K562 (cell line): ENCODE data around the gene UBASH3A. TPM values are rescaled to one million over a fixed set of nuclear protein-coding genes. Genes with fewer than 3 reads are reported as not detected.

Experiments
- ATAC-seq: fragments of 200-7000 bp; cut with Tn5 transposase; 3 replicates; pipeline ENCODE4 v1.9.1; 2020; ENCODE audit warnings: moderate library complexity
- Bru-seq: library from RNA; stranded (reverse); fragments of 400-500 nt; gene quantifications from one replicate; lab custom pipeline; 2021; lab: Mats Ljungman, UMichigan
- BruChase-seq, 2 experiments: library from RNA; stranded (reverse); fragments of 400-500 nt; gene quantifications; one replicate each; lab custom pipeline; 2021; lab: Mats Ljungman, UMichigan
- BruUV-seq: library from RNA; stranded (reverse); fragments of 400-500 nt; replicated peaks from 2 replicates; lab custom pipeline; 2021; lab: Mats Ljungman, UMichigan
- CTCF ChIA-PET: fragments of 300-600 bp; formaldehyde crosslinking; extraction: SDS; loops from one replicate; lab custom pipeline; 2021; ENCODE audit warnings: low intra/inter-chr PET ratio; lab: Yijun Ruan, JAX
- POLR2A ChIA-PET: fragments of 300-600, 350-650 bp; sonication (Branson Sonifier 250); formaldehyde crosslinking; extraction: SDS; loops from one replicate; lab custom pipeline; 2021; ENCODE audit warnings: antibody characterized with exemption, inconsistent platforms; lab: Yijun Ruan, JAX
- DNase-seq, 4 experiments: peaks; one replicate each; pipeline versions ENCODE4 v3.0.0 to v3.0.0-alpha.2; 2011 to 2018; ENCODE audit warnings: low spot score in 3 of 4, mixed read lengths in 3 of 4; ENCODE audit errors: extremely low read depth in 1 of 4
- FAIRE-seq: peaks from 2 replicates; lab custom pipeline; 2011; peaks lifted over from hg19 to GRCh38; lab: Jason Lieb, UNC
- H2AFZ ChIP-seq: 2 replicates; pipeline ENCODE4 v1.6.0; 2011; ENCODE audit warnings: low read depth, low read length, control low read depth, inconsistent platforms
- H3K27ac ChIP-seq: fragments of 200-600 bp; 3 replicates; pipeline ENCODE4 v1.8.0; 2011; ENCODE audit warnings: low read depth, mild to moderate bottlenecking, control low read depth, inconsistent platforms, low read length, moderate library complexity, mixed read lengths; ENCODE audit errors: extremely low read depth
- H3K27me3 ChIP-seq, 2 experiments: fragments of 300-600 bp in 1 of 2; 2 replicates in 1 of 2; 3 replicates in 1 of 2; pipeline versions ENCODE4 v1.6.0 to v1.8.0; 2011; ENCODE audit warnings: inconsistent platforms in 2 of 2, low read length in 2 of 2, mild to moderate bottlenecking in 1 of 2, mixed read lengths in 1 of 2, moderate library complexity in 1 of 2; ENCODE audit not compliant: control insufficient read depth in 2 of 2, insufficient read depth in 2 of 2
- H3K36me3 ChIP-seq: fragments of 300-600 bp; 3 replicates; pipeline ENCODE4 v1.8.0; 2011; ENCODE audit warnings: mild to moderate bottlenecking, low read length, inconsistent platforms; ENCODE audit not compliant: control insufficient read depth, insufficient read depth
- H3K4me1 ChIP-seq, 2 experiments: fragments of 200-600 bp in 1 of 2; replicated peaks in 1 of 2; 2 replicates in 1 of 2; 3 replicates in 1 of 2; pipeline versions ENCODE4 v1.5.1 to v1.8.0; 2011; ENCODE audit warnings: inconsistent platforms in 2 of 2, low read length in 2 of 2, mild to moderate bottlenecking in 1 of 2, mixed read lengths in 1 of 2, moderate library complexity in 1 of 2; ENCODE audit not compliant: control insufficient read depth in 2 of 2, insufficient read depth in 2 of 2
- H3K4me2 ChIP-seq: 2 replicates; pipeline ENCODE4 v1.6.1; 2011; ENCODE audit warnings: low read length, control low read depth, inconsistent platforms, mixed read lengths; ENCODE audit not compliant: insufficient read depth
- H3K4me3 ChIP-seq: fragments of 200-600 bp; sonication (generic), shearing (Covaris generic); 2 replicates; pipeline ENCODE4 v1.5.1; 2016; ENCODE audit warnings: control low read depth, inconsistent platforms
- H3K79me2 ChIP-seq: fragments of 200-600 bp; 3 replicates; pipeline ENCODE4 v1.8.0; 2011; ENCODE audit warnings: low read length, inconsistent platforms; ENCODE audit not compliant: control insufficient read depth, insufficient read depth
- H3K9ac ChIP-seq, 2 experiments: 2 replicates each; pipeline versions ENCODE4 v1.6.0 to v1.6.1; 2011; ENCODE audit warnings: low read depth in 2 of 2, low read length in 2 of 2, control low read depth in 1 of 2, inconsistent platforms in 1 of 2, mild to moderate bottlenecking in 1 of 2, mixed read lengths in 1 of 2; ENCODE audit not compliant: insufficient read depth in 1 of 2
- H3K9me1 ChIP-seq: one replicate; pipeline ENCODE4 v1.6.0; 2011; ENCODE audit warnings: inconsistent platforms, mild to moderate bottlenecking, low read length, moderate library complexity; ENCODE audit not compliant: control insufficient read depth, insufficient read depth
- H3K9me3 ChIP-seq: replicated peaks from 2 replicates; pipeline ENCODE4 v1.5.1; 2011; ENCODE audit warnings: low read depth, low read length, inconsistent platforms; ENCODE audit not compliant: control insufficient read depth, insufficient read depth
- H4K20me1 ChIP-seq: replicated peaks from 2 replicates; pipeline ENCODE4 v1.6.1; 2011; ENCODE audit warnings: low read length, inconsistent platforms, mixed read lengths; ENCODE audit not compliant: control insufficient read depth, insufficient read depth
- BACH1 ChIP-seq: fragments of 200-800 bp; sonication (Bioruptor generic); IDR thresholded peaks from 2 replicates; pipeline ENCODE4 v1.6.1; 2016; ENCODE audit warnings: missing genetic modification characterization, missing compliant biosample characterization
- CTBP1 ChIP-seq: fragments of 450-650 bp; IDR thresholded peaks from 2 replicates; pipeline ENCODE4 v1.6.1; 2016; ENCODE audit warnings: borderline replicate concordance
- GATAD2B ChIP-seq: fragments of 450-650 bp; IDR thresholded peaks from 2 replicates; pipeline ENCODE4 v1.6.1; 2017; ENCODE audit warnings: mild to moderate bottlenecking, borderline replicate concordance
- GTF2B ChIP-seq: IDR thresholded peaks from 2 replicates; pipeline ENCODE4 v1.6.1; 2011; ENCODE audit not compliant: insufficient read length; ENCODE audit errors: extremely low read depth
- MBD2 ChIP-seq: sonication (generic); IDR thresholded peaks from 2 replicates; pipeline ENCODE4 v1.6.1; 2016; ENCODE audit warnings: low read depth, borderline replicate concordance
- NR2C1 ChIP-seq, 2 experiments: fragments of 450-650 bp; IDR thresholded peaks; 2 replicates each; pipeline ENCODE4 v1.6.1; 2017; ENCODE audit warnings: mild to moderate bottlenecking in 2 of 2, antibody characterized with exemption in 1 of 2, inconsistent platforms in 1 of 2, missing compliant biosample characterization in 1 of 2, missing genetic modification characterization in 1 of 2
- THRAP3 ChIP-seq: fragments of 450-650 bp; IDR thresholded peaks from 2 replicates; pipeline ENCODE4 v1.6.1; 2016; ENCODE audit warnings: mild to moderate bottlenecking, inconsistent platforms, borderline replicate concordance
- ZNF224 ChIP-seq: sonication (generic); formaldehyde crosslinking; IDR thresholded peaks from 2 replicates; pipeline ENCODE4 v1.8.0; 2022; ENCODE audit warnings: mild to moderate bottlenecking, missing genetic modification reagents
- ZNF507 ChIP-seq: conservative IDR thresholded peaks from 2 replicates; pipeline ENCODE4 v1.6.1; 2017; ENCODE audit warnings: missing genetic modification characterization, missing compliant biosample characterization
- WGBS: fragments of 100-300 bp; shearing (Covaris generic); methylation state at CpG from one replicate; pipeline ENCODE4 v1.1.6; 2016; ENCODE audit warnings: low coverage, mixed read lengths; ENCODE audit not compliant: insufficient coverage; ENCODE audit errors: missing lambda C conversion rate; 5-methylcytosine and 5-hydroxymethylcytosine counted together
- in situ Hi-C: fragments of 300-500 bp; cut with MboI; formaldehyde crosslinking; loops from 4 replicates; pipeline ENCODE4 v1.15.0; 2018; ENCODE audit warnings: inconsistent platforms, mixed read lengths
- intact Hi-C: fragments of 100-400 bp; cut with micrococcal nuclease; formaldehyde crosslinking; loops from 2 replicates; pipeline ENCODE4 v1.14.2; 2022
- long read RNA-seq, 3 experiments: library from polyadenylated mRNA in 2 of 3; library from RNA in 1 of 3; unstranded in 2 of 3; stranded (forward) in 1 of 3; transcript quantifications; one replicate each; pipeline ENCODE4 v2.0.0, GENCODE V29; 2019 to 2022
- polyA minus RNA-seq, 3 experiments: library from RNA; depleted of rRNA, polyadenylated mRNA; stranded (reverse); fragments of >200 nt; gene quantifications; 2 replicates each; pipeline ENCODE4 v1.2.3, GENCODE V29; 2011
- polyA plus RNA-seq, 8 experiments: library from polyadenylated mRNA; depleted of rRNA in 4 of 8; stranded (reverse) in 5 of 8; unstranded in 3 of 8; fragments of >200 nt; fragmentation: Nextera tagmentation in 2 of 8; fragmentation: Illumina TruSeq in 1 of 8; extraction: Ambion mirVana in 2 of 8; extraction: Trizol in 1 of 8; gene quantifications; 2 replicates each; pipeline versions ENCODE4 v1.2.1 to v1.2.3, GENCODE V29; 2011 to 2014; ENCODE audit warnings: inconsistent platforms in 1 of 8, missing spikeins in 1 of 8
- total RNA-seq, 7 experiments: library from RNA; depleted of rRNA in 6 of 7; stranded (reverse); fragments of >200 nt in 6 of 7; fragmentation: Illumina TruSeq in 2 of 7; extraction: Trizol in 2 of 7; gene quantifications; 2 replicates each; pipeline versions ENCODE4 v1.2.1 to v1.2.3, GENCODE V29; 2011 to 2021; ENCODE audit warnings: low replicate concordance in 1 of 7
- TF ChIP-seq, protein P1 (sequence below), 2 experiments: IDR thresholded peaks; 2 replicates each; pipeline ENCODE4 v1.6.1; 2011; ENCODE audit warnings: borderline replicate concordance in 1 of 2, control low read depth in 1 of 2, low read depth in 1 of 2, low read length in 1 of 2, mild to moderate bottlenecking in 1 of 2, mixed read lengths in 1 of 2, moderate library complexity in 1 of 2; ENCODE audit not compliant: insufficient read depth in 1 of 2, insufficient read length in 1 of 2, poor library complexity in 1 of 2, severe bottlenecking in 1 of 2; ENCODE audit errors: extremely low read depth in 1 of 2
- TF ChIP-seq, protein P2 (sequence below), 2 experiments: fragments of 450-650 bp; conservative IDR thresholded peaks; 2 replicates each; pipeline ENCODE4 v1.6.1; 2017; ENCODE audit warnings: mild to moderate bottlenecking in 2 of 2, moderate library complexity in 2 of 2

Gene UBASH3A
- 1.1 and 3.3 TPM in 2 replicates for total RNA-seq (2011; cell fraction: chromatin; rRNA removed; ENCODE audit: low replicate concordance)
- total RNA-seq (2011; cell fraction: nucleolus; rRNA removed) = 3.2 and 3.8 TPM in 2 replicates
- 1.0 and 2.0 TPM in 2 replicates for total RNA-seq (2011; cell fraction: nucleoplasm; rRNA removed)
- 1.4 and 2.9 TPM in 2 replicates for total RNA-seq (2014; rRNA removed)
- total RNA-seq (2014; rRNA removed; fragmentation: Illumina TruSeq; extraction: Trizol) = 0.35 and 0.47 TPM in 2 replicates
- 0.90 and 1.1 TPM in 2 replicates for total RNA-seq (2015; rRNA removed; fragmentation: Illumina TruSeq; extraction: Trizol)
- 1.5 and 1.8 TPM in 2 replicates for total RNA-seq (2021)
- polyA plus RNA-seq (2011; rRNA removed) = 1.4 and 4.4 TPM in 2 replicates
- 2.1 and 4.7 TPM in 2 replicates for polyA plus RNA-seq (2011; cell fraction: cytosol; rRNA removed)
- 24.2 and 29.1 TPM in 2 replicates for polyA plus RNA-seq (2011; cell fraction: nucleus; rRNA removed)
- polyA plus RNA-seq (2012) = 1.1 and 1.5 TPM in 2 replicates
- 1.1 and 1.4 TPM in 2 replicates for polyA plus RNA-seq (2014; fragmentation: Illumina TruSeq; extraction: Trizol)
- polyA plus RNA-seq (2014; fragmentation: Nextera tagmentation; extraction: Ambion mirVana) = under 1 TPM; 0.23 to 0.25 TPM
- 1.0 and 1.4 TPM in 2 replicates for polyA plus RNA-seq (2014; rRNA removed)
- polyA minus RNA-seq (2011; rRNA and poly(A)+ RNA removed) = 1.4 and 2.2 TPM in 2 replicates
- 1.3 and 3.1 TPM in 2 replicates for polyA minus RNA-seq (2011; cell fraction: cytosol; rRNA and poly(A)+ RNA removed)
- polyA minus RNA-seq (2011; cell fraction: nucleus; rRNA and poly(A)+ RNA removed) = 7.9 and 15.2 TPM in 2 replicates
- Bru-seq, nascent RNA = percentile 40 among the genes with signal in this experiment
- BruChase-seq, experiment 1, labeled RNA remaining after a 2-hour chase = percentile 28 among the genes with signal in this experiment
- BruChase-seq, experiment 2, labeled RNA remaining after a 6-hour chase = percentile 28 among the genes with signal in this experiment
- long read RNA-seq, experiment 1, partial matches to known transcripts = 1 of 5 reads
- long read RNA-seq, experiment 1, other reads (novel, unspliced or antisense) = 3 of 5 reads
- long read RNA-seq, experiment 2, partial matches to known transcripts = 0 of 2 reads
- long read RNA-seq, experiment 2, other reads (novel, unspliced or antisense) = 1 of 2 reads
- long read RNA-seq, experiment 3, partial matches to known transcripts = 1 of 1 reads
- long read RNA-seq, experiment 3, other reads (novel, unspliced or antisense) = 0 of 1 reads

DNA sequence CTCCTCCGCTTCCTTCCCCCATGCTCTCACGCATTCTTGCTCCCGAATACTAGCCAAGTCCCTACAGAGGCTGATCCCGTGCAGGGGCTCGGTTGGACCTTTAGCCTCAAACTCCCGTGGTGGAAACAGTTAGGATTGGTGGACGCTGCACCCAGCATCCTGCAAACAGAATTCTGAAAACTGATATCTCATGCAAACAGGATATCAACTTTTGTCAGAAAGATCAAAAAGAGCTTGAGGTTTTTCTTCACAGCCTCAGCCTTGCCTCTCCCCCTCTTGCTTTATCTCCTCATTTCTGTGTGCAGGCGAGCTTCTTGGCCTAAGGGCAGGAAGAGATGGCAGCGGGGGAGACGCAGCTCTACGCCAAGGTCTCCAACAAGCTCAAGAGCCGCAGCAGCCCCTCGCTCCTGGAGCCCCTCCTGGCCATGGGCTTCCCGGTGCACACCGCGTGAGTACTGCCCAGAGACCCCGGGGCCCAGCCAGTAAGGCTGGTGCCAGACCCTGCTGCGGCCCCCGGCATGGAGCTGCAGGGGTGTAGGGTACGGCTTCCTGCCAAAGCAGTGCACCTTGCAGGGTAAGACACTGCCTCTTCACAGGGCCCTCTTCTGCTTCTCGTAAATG lies at the start of gene UBASH3A:
TSS of gene UBASH3A (plus strand) at position 292 of the 621 bp plus-strand sequence. CDS start at position 336, 44 bp downstream.
- H3K27me3 ChIP-seq = no peaks in the 10 kb centered on the region
- no TSS peak for BruUV-seq
- ATAC-seq = peak; percentile 90
- no peaks in the 10 kb centered on the region for H3K9me1 ChIP-seq
- no peaks in the 10 kb centered on the region for H3K9me3 ChIP-seq
- intact Hi-C loops (no loop called here), in situ Hi-C loops (no loop called here)
- peak within 1 kb of the TSS; percentile 67 for H2AFZ ChIP-seq
- ChIA-PET CTCF (interaction anchor here (0.7 kb wide), 1 partner anchor 25 kb away, joined by 4 read pairs; no protein-coding TSS in a partner anchor), POLR2A (interaction anchor here (0.5 to 2.4 kb wide), 11 partner anchors 11 to 327 kb away, joined by 3 to 13 read pairs (median 3); no protein-coding TSS in a partner anchor)
- peak within 1 kb of the TSS; percentile 2; the same call in 1 of the 2 replicates for H3K4me3 ChIP-seq
- H3K4me2 ChIP-seq = peak within 1 kb of the TSS; percentile 78
- H3K27ac ChIP-seq = peak within 1 kb of the TSS; percentile 67
- 7% methylated on average over 21 of the region's 21 CpGs for WGBS
- no peaks in the 10 kb centered on the region for H3K79me2 ChIP-seq
- DNase-seq = peak; percentile 60 to 89 (median 74)
- H3K36me3 ChIP-seq = no peaks in the 10 kb centered on the region
- peak within 1 kb of the TSS; percentile 50 to 86 for H3K9ac ChIP-seq
- H4K20me1 ChIP-seq = no peaks in the 10 kb centered on the region
- FAIRE-seq = peak; percentile 97
- peaks cover 35 to 37% of the 10 kb centered on the region in 2 experiments for H3K4me1 ChIP-seq
- TF ChIP-seq THRAP3 (no peak), BACH1 (no peak), CTBP1 (peak; percentile 55), MBD2 (peak; percentile 59; the same call in 1 of the 2 replicates), NR2C1 (IDR thresholded peaks at IDR 0.05) (no peak), NR2C1 (tag; IDR thresholded peaks at IDR 0.05) (no peak), ZNF507 (tag) (no peak), GTF2B (no peak), ZNF224 (no peak), GATAD2B (peak; percentile 62; the same call in 1 of the 2 replicates)
- TF ChIP-seq, protein P1, sequence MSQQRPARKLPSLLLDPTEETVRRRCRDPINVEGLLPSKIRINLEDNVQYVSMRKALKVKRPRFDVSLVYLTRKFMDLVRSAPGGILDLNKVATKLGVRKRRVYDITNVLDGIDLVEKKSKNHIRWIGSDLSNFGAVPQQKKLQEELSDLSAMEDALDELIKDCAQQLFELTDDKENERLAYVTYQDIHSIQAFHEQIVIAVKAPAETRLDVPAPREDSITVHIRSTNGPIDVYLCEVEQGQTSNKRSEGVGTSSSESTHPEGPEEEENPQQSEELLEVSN (IDR thresholded peaks at IDR 0.05; ENCODE audit: borderline replicate concordance in 1 of 2, extremely low read depth in 1 of 2, insufficient read depth in 1 of 2, insufficient read length in 1 of 2, low read depth in 1 of 2, low read length in 1 of 2, poor library complexity in 1 of 2, severe bottlenecking in 1 of 2) = no peak
- TF ChIP-seq, protein P2, sequence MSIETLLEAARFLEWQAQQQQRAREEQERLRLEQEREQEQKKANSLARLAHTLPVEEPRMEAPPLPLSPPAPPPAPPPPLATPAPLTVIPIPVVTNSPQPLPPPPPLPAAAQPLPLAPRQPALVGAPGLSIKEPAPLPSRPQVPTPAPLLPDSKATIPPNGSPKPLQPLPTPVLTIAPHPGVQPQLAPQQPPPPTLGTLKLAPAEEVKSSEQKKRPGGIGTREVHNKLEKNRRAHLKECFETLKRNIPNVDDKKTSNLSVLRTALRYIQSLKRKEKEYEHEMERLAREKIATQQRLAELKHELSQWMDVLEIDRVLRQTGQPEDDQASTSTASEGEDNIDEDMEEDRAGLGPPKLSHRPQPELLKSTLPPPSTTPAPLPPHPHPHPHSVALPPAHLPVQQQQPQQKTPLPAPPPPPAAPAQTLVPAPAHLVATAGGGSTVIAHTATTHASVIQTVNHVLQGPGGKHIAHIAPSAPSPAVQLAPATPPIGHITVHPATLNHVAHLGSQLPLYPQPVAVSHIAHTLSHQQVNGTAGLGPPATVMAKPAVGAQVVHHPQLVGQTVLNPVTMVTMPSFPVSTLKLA (conservative IDR thresholded peaks at IDR 0.05) = peak in 1 of 2 experiments; percentile 56; a peak in 2 of 4 replicates
